IgD-negative memory B cell (primary cell): ENCODE results near the gene EVC2. TPM values are rescaled to one million over a fixed set of nuclear protein-coding genes. Genes with fewer than 3 reads are reported as not detected.
A peak's percentile ranks its signal among the peaks of the same experiment; 100 is the strongest.

Source experiments
- H3K27ac Mint-ChIP-seq, 3 donors: one replicate each; pipeline ENCODE4 v1.8.0; 2020 to 2022; ENCODE audit warnings: mild to moderate bottlenecking in 3 of 3, mixed read lengths in 3 of 3, moderate library complexity in 1 of 3
- H3K27me3 Mint-ChIP-seq: one replicate; pipeline ENCODE4 v1.8.0; 2021; ENCODE audit warnings: mixed read lengths
- H3K36me3 Mint-ChIP-seq: one replicate; pipeline ENCODE4 v1.8.0; 2020; ENCODE audit warnings: mild to moderate bottlenecking, mixed read lengths
- H3K4me1 Mint-ChIP-seq, 3 donors: one replicate each; pipeline ENCODE4 v1.8.0; 2020 to 2022; ENCODE audit warnings: mixed read lengths in 3 of 3, mild to moderate bottlenecking in 1 of 3
- H3K4me3 Mint-ChIP-seq, 4 donors: one replicate each; pipeline ENCODE4 v1.8.0; 2020 to 2022; ENCODE audit warnings: mild to moderate bottlenecking in 4 of 4, mixed read lengths in 4 of 4, moderate library complexity in 3 of 4
- H3K9me3 Mint-ChIP-seq, 3 donors: one replicate each; pipeline ENCODE4 v1.8.0; 2020 to 2021; ENCODE audit warnings: mixed read lengths in 3 of 3, mild to moderate bottlenecking in 1 of 3
- polyA plus RNA-seq: library from polyadenylated mRNA; unstranded; fragments of 300-500 nt; fragmentation: Illumina TruSeq; gene quantifications from one replicate; pipeline ENCODE4 v1.2.3, GENCODE V29; 2021

The EVC2 gene
- polyA plus RNA-seq, 1 donor from 2014 or later = 0.50 TPM

GRCh38 chr4:5651089-5651488 is 57.3 kb downstream of the EVC2 start:
- peaks cover 0 to 4% (median 0%) of the 10 kb centered on the region in 3 donors for H3K9me3 Mint-ChIP-seq
- no peaks in the 10 kb centered on the region for H3K4me1 Mint-ChIP-seq
- peak overlapping the region in 1 of 4 donors; percentile 58 for H3K4me3 Mint-ChIP-seq
- no peak overlapping the region for H3K27ac Mint-ChIP-seq
- H3K27me3 Mint-ChIP-seq = no peaks in the 10 kb centered on the region
- H3K36me3 Mint-ChIP-seq = no peaks in the 10 kb centered on the region

GRCh38 chr4:5650040-5650439 is 58.3 kb downstream of the EVC2 start:
- no peak overlapping the region for H3K4me3 Mint-ChIP-seq
- no peaks in the 10 kb centered on the region for H3K27me3 Mint-ChIP-seq
- peaks cover 0 to 5% (median 4%) of the 10 kb centered on the region in 3 donors for H3K9me3 Mint-ChIP-seq
- H3K27ac Mint-ChIP-seq = no peak overlapping the region
- H3K4me1 Mint-ChIP-seq = no peaks in the 10 kb centered on the region
- no peaks in the 10 kb centered on the region for H3K36me3 Mint-ChIP-seq

- Mint-ChIP-seq H3K4me1 (peaks cover 0 to 2% (median 0%) of the 10 kb centered on the region in 3 donors), H3K27ac (no peak overlapping the region), H3K4me3 (no peak overlapping the region), H3K9me3 (peaks cover 0 to 8% (median 8%) of the 10 kb centered on the region in 3 donors), H3K36me3 (no peaks in the 10 kb centered on the region), H3K27me3 (no peaks in the 10 kb centered on the region)
These were observed 61.0 kb downstream of the EVC2 start for GRCh38 chr4:5647351-5647750.

- Mint-ChIP-seq H3K27ac (no peak overlapping the region), H3K9me3 (peaks cover 0 to 11% (median 5%) of the 10 kb centered on the region in 3 donors), H3K27me3 (no peaks in the 10 kb centered on the region), H3K36me3 (no peaks in the 10 kb centered on the region), H3K4me3 (no peak overlapping the region), H3K4me1 (peaks cover 0 to 2% (median 0%) of the 10 kb centered on the region in 3 donors)
These were observed 68.3 kb downstream of the EVC2 start for GRCh38 chr4:5640096-5640495.

- Mint-ChIP-seq H3K27ac (no peak overlapping the region), H3K4me3 (no peak overlapping the region), H3K9me3 (peaks cover 0 to 10% (median 4%) of the 10 kb centered on the region in 3 donors), H3K36me3 (no peaks in the 10 kb centered on the region), H3K27me3 (no peaks in the 10 kb centered on the region), H3K4me1 (peaks cover 0 to 2% (median 0%) of the 10 kb centered on the region in 3 donors)
These were observed 68.8 kb downstream of the EVC2 start for GRCh38 chr4:5639556-5639955.

- H3K4me1 Mint-ChIP-seq = peaks cover 0 to under 1% (median 0%) of the 10 kb centered on the region in 3 donors
- H3K27ac Mint-ChIP-seq = no peak overlapping the region
- no peaks in the 10 kb centered on the region for H3K27me3 Mint-ChIP-seq
- no peak overlapping the region for H3K4me3 Mint-ChIP-seq
- peaks cover 0 to 8% (median 4%) of the 10 kb centered on the region in 3 donors for H3K9me3 Mint-ChIP-seq
- H3K36me3 Mint-ChIP-seq = no peaks in the 10 kb centered on the region
These were observed 69.4 kb downstream of the EVC2 start for GRCh38 chr4:5638976-5639375.

GRCh38 chr4:5638316-5638715 is 70.0 kb downstream of the EVC2 start:
- Mint-ChIP-seq H3K4me3 (no peak overlapping the region), H3K4me1 (peaks cover 0 to under 1% (median 0%) of the 10 kb centered on the region in 3 donors), H3K27me3 (no peaks in the 10 kb centered on the region), H3K9me3 (peaks cover 0 to 8% (median 4%) of the 10 kb centered on the region in 3 donors), H3K36me3 (no peaks in the 10 kb centered on the region), H3K27ac (no peak overlapping the region)

GRCh38 chr4:5636766-5637670 is 71.3 kb downstream of the EVC2 start:
- Mint-ChIP-seq H3K4me1 (peaks cover 0 to 1% (median 0%) of the 10 kb centered on the region in 3 donors), H3K27ac (no peak overlapping the region), H3K27me3 (no peaks in the 10 kb centered on the region), H3K9me3 (peaks cover 0 to 8% (median 0%) of the 10 kb centered on the region in 3 donors), H3K4me3 (no peak overlapping the region), H3K36me3 (no peaks in the 10 kb centered on the region)

- no peak overlapping the region for H3K27ac Mint-ChIP-seq
- H3K36me3 Mint-ChIP-seq = no peaks in the 10 kb centered on the region
- no peak overlapping the region for H3K4me3 Mint-ChIP-seq
- H3K9me3 Mint-ChIP-seq = peaks cover 0 to 6% (median 0%) of the 10 kb centered on the region in 3 donors
- no peaks in the 10 kb centered on the region for H3K27me3 Mint-ChIP-seq
- H3K4me1 Mint-ChIP-seq = peaks cover 0 to 1% (median 0%) of the 10 kb centered on the region in 3 donors
These were observed 72.5 kb downstream of the EVC2 start for GRCh38 chr4:5635826-5636195.

GRCh38 chr4:5632571-5632970 is 75.8 kb downstream of the EVC2 start:
- no peaks in the 10 kb centered on the region for H3K36me3 Mint-ChIP-seq
- H3K9me3 Mint-ChIP-seq = no peaks in the 10 kb centered on the region
- no peak overlapping the region for H3K4me3 Mint-ChIP-seq
- no peak overlapping the region for H3K27ac Mint-ChIP-seq
- no peaks in the 10 kb centered on the region for H3K27me3 Mint-ChIP-seq
- peaks cover 0 to 1% (median 0%) of the 10 kb centered on the region in 3 donors for H3K4me1 Mint-ChIP-seq

- Mint-ChIP-seq H3K4me3 (no peak overlapping the region), H3K27me3 (no peaks in the 10 kb centered on the region), H3K9me3 (no peaks in the 10 kb centered on the region), H3K4me1 (peaks cover 0 to 1% (median 0%) of the 10 kb centered on the region in 3 donors), H3K27ac (no peak overlapping the region), H3K36me3 (no peaks in the 10 kb centered on the region)
These were observed 76.3 kb downstream of the EVC2 start for GRCh38 chr4:5632066-5632440.

GRCh38 chr4:5631352-5632065 is 76.8 kb downstream of the EVC2 start:
- peaks cover 0 to 1% (median 0%) of the 10 kb centered on the region in 3 donors for H3K4me1 Mint-ChIP-seq
- H3K4me3 Mint-ChIP-seq = no peak overlapping the region
- no peaks in the 10 kb centered on the region for H3K36me3 Mint-ChIP-seq
- no peaks in the 10 kb centered on the region for H3K9me3 Mint-ChIP-seq
- H3K27me3 Mint-ChIP-seq = no peaks in the 10 kb centered on the region
- no peak overlapping the region for H3K27ac Mint-ChIP-seq

GRCh38 chr4:5630762-5631161 is 77.6 kb downstream of the EVC2 start:
- Mint-ChIP-seq H3K27me3 (no peaks in the 10 kb centered on the region), H3K9me3 (peaks cover 2 to 3% (median 3%) of the 10 kb centered on the region in 3 donors), H3K27ac (no peak overlapping the region), H3K4me3 (no peak overlapping the region), H3K4me1 (peaks cover 0 to 1% (median 0%) of the 10 kb centered on the region in 3 donors), H3K36me3 (no peaks in the 10 kb centered on the region)

- H3K27ac Mint-ChIP-seq = no peak overlapping the region
- no peaks in the 10 kb centered on the region for H3K36me3 Mint-ChIP-seq
- peaks cover 3% of the 10 kb centered on the region in 3 donors for H3K9me3 Mint-ChIP-seq
- no peaks in the 10 kb centered on the region for H3K27me3 Mint-ChIP-seq
- H3K4me3 Mint-ChIP-seq = no peak overlapping the region
- peaks cover 0 to 1% (median 0%) of the 10 kb centered on the region in 3 donors for H3K4me1 Mint-ChIP-seq
These were observed 78.8 kb downstream of the EVC2 start for GRCh38 chr4:5629542-5629941.

GRCh38 chr4:5626913-5627312 is 81.4 kb downstream of the EVC2 start:
- Mint-ChIP-seq H3K9me3 (peaks cover 3 to 5% (median 3%) of the 10 kb centered on the region in 3 donors), H3K36me3 (peaks cover 2% of the 10 kb centered on the region), H3K27ac (no peak overlapping the region)

More at GRCh38 chr4:5626913-5627312, 81.4 kb downstream of the EVC2 start:
- Mint-ChIP-seq H3K27me3 (no peaks in the 10 kb centered on the region), H3K4me3 (no peak overlapping the region), H3K4me1 (no peaks in the 10 kb centered on the region)
